Fibroblast of the aortic adventitia (primary cell): ENCODE measurements around the gene ABCG1. TPM values are rescaled to one million over a fixed set of nuclear protein-coding genes. Genes with fewer than 3 reads are reported as not detected.

Experiments
- DNase-seq: peaks from one replicate; pipeline ENCODE4 v3.0.0-alpha.2; 2010; ENCODE audit warnings: low read depth
- H3K4me3 ChIP-seq: 2 replicates; pipeline ENCODE4 v1.5.1; 2011; ENCODE audit warnings: low read depth, mild to moderate bottlenecking, control low read depth, low read length, moderate library complexity
- total RNA-seq: library from RNA; depleted of rRNA; stranded (reverse); fragments of >200 nt; gene quantifications from 2 replicates; pipeline ENCODE4 v1.2.3, GENCODE V29; 2012; ENCODE audit warnings: low replicate concordance
- TF ChIP-seq, protein P1 (sequence below): IDR thresholded peaks from 2 replicates; pipeline ENCODE4 v1.5.1; 2011; ENCODE audit warnings: mild to moderate bottlenecking, low read length, control low read depth, inconsistent platforms; ENCODE audit not compliant: insufficient read depth

The ABCG1 gene
- total RNA-seq, 1 donor = 0.09 TPM

- H3K4me3 ChIP-seq = no peak overlapping the region
- DNase-seq = no peak
- TF ChIP-seq, protein P1, sequence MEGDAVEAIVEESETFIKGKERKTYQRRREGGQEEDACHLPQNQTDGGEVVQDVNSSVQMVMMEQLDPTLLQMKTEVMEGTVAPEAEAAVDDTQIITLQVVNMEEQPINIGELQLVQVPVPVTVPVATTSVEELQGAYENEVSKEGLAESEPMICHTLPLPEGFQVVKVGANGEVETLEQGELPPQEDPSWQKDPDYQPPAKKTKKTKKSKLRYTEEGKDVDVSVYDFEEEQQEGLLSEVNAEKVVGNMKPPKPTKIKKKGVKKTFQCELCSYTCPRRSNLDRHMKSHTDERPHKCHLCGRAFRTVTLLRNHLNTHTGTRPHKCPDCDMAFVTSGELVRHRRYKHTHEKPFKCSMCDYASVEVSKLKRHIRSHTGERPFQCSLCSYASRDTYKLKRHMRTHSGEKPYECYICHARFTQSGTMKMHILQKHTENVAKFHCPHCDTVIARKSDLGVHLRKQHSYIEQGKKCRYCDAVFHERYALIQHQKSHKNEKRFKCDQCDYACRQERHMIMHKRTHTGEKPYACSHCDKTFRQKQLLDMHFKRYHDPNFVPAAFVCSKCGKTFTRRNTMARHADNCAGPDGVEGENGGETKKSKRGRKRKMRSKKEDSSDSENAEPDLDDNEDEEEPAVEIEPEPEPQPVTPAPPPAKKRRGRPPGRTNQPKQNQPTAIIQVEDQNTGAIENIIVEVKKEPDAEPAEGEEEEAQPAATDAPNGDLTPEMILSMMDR = no peak
Measured at GRCh38 chr21:42293649-42294272, 74.8 kb downstream of the ABCG1 start.

GRCh38 chr21:42294273-42294880, 75.4 kb downstream of the ABCG1 start:
- H3K4me3 ChIP-seq = no peak overlapping the region
- TF ChIP-seq, protein P1 = no peak
- DNase-seq = no peak

DNA sequence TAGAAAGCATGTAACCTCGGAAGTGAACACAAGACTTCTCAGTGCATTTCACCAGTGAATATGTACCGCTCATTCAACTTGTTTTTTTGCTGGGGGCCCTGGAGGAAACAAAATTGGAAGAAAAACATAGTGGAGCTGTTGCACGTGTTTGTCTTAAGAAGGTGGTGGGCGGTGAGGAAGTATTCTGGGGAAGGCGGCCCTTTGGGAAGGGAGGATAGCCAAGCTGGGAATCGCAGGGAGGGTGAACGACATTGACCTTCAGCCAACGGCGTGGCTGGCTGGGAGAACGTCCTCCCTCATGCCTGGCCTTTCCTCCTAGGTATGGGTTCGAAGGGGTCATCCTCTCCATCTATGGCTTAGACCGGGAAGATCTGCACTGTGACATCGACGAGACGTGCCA, 76.9 kb downstream of the ABCG1 start:
- TF ChIP-seq, protein P1 = no peak
- DNase-seq = no peak
- H3K4me3 ChIP-seq = no peak overlapping the region

DNA sequence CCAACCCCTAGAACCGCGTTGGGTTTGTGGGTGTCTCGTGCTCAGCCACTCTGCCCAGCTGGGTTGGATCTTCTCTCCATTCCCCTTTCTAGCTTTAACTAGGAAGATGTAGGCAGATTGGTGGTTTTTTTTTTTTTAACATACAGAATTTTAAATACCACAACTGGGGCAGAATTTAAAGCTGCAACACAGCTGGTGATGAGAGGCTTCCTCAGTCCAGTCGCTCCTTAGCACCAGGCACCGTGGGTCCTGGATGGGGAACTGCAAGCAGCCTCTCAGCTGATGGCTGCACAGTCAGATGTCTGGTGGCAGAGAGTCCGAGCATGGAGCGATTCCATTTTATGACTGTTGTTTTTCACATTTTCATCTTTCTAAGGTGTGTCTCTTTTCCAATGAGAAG, 77.6 kb downstream of the ABCG1 start:
- no peak for DNase-seq
- H3K4me3 ChIP-seq = no peak overlapping the region
- TF ChIP-seq, protein P1 = no peak

GRCh38 chr21:42297377-42297776, 78.4 kb downstream of the ABCG1 start:
- H3K4me3 ChIP-seq = no peak overlapping the region
- TF ChIP-seq, protein P1 = no peak
- DNase-seq = no peak

GRCh38 chr21:42298237-42298636, 79.3 kb downstream of the ABCG1 start:
- TF ChIP-seq, protein P1 = no peak

More at GRCh38 chr21:42298237-42298636, 79.3 kb downstream of the ABCG1 start:
- no peak for DNase-seq
- H3K4me3 ChIP-seq = no peak overlapping the region
